Fibroblast of pulmonary artery (primary cell): ENCODE measurements around the gene COQ7.

Experiments used
- DNase-seq: peaks from one replicate; pipeline ENCODE4 v3.0.0-alpha.2; 2010; ENCODE audit warnings: low read depth
- H3K4me3 ChIP-seq: replicated peaks from 2 replicates; pipeline ENCODE4 v1.5.1; 2011; ENCODE audit warnings: low read depth, mild to moderate bottlenecking, control low read depth, low read length, moderate library complexity
- CTCF ChIP-seq: IDR thresholded peaks from 2 replicates; pipeline ENCODE4 v1.5.1; 2011; ENCODE audit warnings: mild to moderate bottlenecking, control low read depth, low read length, inconsistent platforms; ENCODE audit errors: missing control alignments

The COQ7 gene

GRCh38 chr16:19127674-19128131, 60.3 kb downstream of the COQ7 start:
- no peak overlapping the region for H3K4me3 ChIP-seq
- no peak for TF ChIP-seq CTCF
- DNase-seq = no peak

GRCh38 chr16:19128454-19129200, 61.2 kb downstream of the COQ7 start:
- H3K4me3 ChIP-seq = no peak overlapping the region
- no peak for DNase-seq
- no peak for TF ChIP-seq CTCF
